Stimulated activated CD4-positive, alpha-beta T cell treated with anti-CD3 and anti-CD28 coated beads, Interleukin-12 subunit alpha, Interleukin-12 subunit beta, amount 100 ng/mL, for 48 hours (primary cell): ENCODE results near the gene PCDHB10.

Experiments
- DNase-seq, 3 donors: peaks; one replicate each; pipeline ENCODE4 v3.0.0-alpha.2; 2020; ENCODE audit warnings: low read depth in 2 of 3, low spot score in 1 of 3

Gene PCDHB10

DNA sequence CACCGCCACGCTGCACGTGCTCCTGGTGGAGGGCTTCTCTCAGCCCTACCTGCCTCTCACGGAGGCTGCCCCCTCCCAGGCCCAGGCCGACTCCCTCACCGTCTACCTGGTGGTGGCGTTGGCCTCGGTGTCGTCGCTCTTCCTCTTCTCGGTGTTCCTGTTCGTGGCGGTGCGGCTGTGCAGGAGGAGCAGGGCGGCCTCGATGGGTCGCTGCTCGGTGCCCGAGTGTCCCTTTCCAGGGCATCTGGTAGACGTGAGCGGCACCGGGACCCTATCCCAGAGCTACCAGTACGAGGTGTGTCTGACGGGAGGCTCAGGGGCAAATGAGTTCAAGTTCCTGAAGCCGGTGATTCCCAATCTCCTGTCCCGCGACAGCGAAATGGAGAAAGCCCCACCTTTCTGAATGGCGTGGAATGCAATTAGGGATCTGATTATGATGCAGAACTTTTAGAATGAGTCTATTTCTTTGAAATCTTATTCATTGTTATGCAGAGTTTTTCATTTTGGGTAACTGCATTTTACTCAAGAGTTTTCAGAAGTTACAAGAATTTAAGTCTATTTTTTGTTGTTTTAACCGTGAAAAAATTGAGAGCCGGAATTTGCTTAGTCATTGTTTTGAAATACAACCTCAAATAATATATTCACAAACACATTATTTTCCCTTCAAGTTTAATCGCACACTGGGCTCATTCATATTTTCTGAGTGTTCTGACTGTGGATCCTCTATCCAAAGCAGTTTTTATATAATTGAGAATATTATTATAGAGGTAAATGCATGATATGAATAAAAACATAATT, 44.6 kb downstream of the PCDHB10 start:
- DNase-seq: no peak

GRCh38 chr5:141241496-141241895, 49.3 kb downstream of the PCDHB10 start:
- no peak for DNase-seq
